BJ (cell line): ENCODE results near the gene SCAMP5. TPM values are rescaled to one million over a fixed set of nuclear protein-coding genes. Genes with fewer than 3 reads are reported as not detected.

ENCODE experiments used
- CTCF ChIA-PET: fragments of 350-600 bp; formaldehyde crosslinking; extraction: SDS; loops from one replicate; lab custom pipeline; 2021; ENCODE audit warnings: antibody characterized with exemption, inconsistent platforms; lab: Yijun Ruan, JAX
- POLR2A ChIA-PET: fragments of 300-600 bp; sonication (Branson Sonifier 250); formaldehyde crosslinking; extraction: SDS; loops from one replicate; lab custom pipeline; 2021; ENCODE audit warnings: antibody characterized with exemption; lab: Charles Lee
- DNase-seq: peaks from one replicate; pipeline ENCODE4 v3.0.0-alpha.2; 2011; ENCODE audit warnings: low read depth
- H3K27me3 ChIP-seq: 2 replicates; pipeline ENCODE4 v1.6.0; 2011; ENCODE audit warnings: low read length; ENCODE audit not compliant: control insufficient read depth, insufficient read depth
- H3K36me3 ChIP-seq: 2 replicates; pipeline ENCODE4 v1.5.1; 2011; ENCODE audit warnings: low read length; ENCODE audit not compliant: control insufficient read depth, insufficient read depth
- H3K4me3 ChIP-seq: 2 replicates; pipeline ENCODE4 v1.5.1; 2011; ENCODE audit warnings: low read depth, mild to moderate bottlenecking, control low read depth, low read length
- CTCF ChIP-seq: IDR thresholded peaks from 2 replicates; pipeline ENCODE4 v1.5.1; 2011; ENCODE audit warnings: low read depth, mild to moderate bottlenecking, control low read depth, inconsistent platforms, low read length, moderate library complexity; ENCODE audit not compliant: insufficient read depth
- polyA plus RNA-seq: library from polyadenylated mRNA; depleted of rRNA; stranded (reverse); fragments of >200 nt; gene quantifications from 2 replicates; pipeline ENCODE4 v1.2.3, GENCODE V29; 2011

Gene SCAMP5
- polyA plus RNA-seq, 1 experiment: 3.6 TPM

GRCh38 chr15:75032395-75032794, 37.0 kb downstream of the SCAMP5 start:
- no peak for DNase-seq
- H3K36me3 ChIP-seq: 0 out of 2 replicates have a peak, but pooled peaks cover 1% of the 10 kb centered on the region
- no peaks in the 10 kb centered on the region for H3K27me3 ChIP-seq
- TF ChIP-seq CTCF: no peak
- no peak overlapping the region for H3K4me3 ChIP-seq
- CTCF ChIA-PET: interaction anchor here (1.1 to 10.3 kb wide), 3 partner anchors 10 to 177 kb away, joined by 4 to 237 read pairs (median 19); partner anchors contain the start of gene C15orf39
- POLR2A ChIA-PET: no interaction called here

GRCh38 chr15:75033809-75034208, 38.4 kb downstream of the SCAMP5 start:
- CTCF ChIA-PET: interaction anchor here (1.0 to 5.6 kb wide), 4 partner anchors 9 to 170 kb away, joined by 3 to 40 read pairs (median 11); no protein-coding TSS in a partner anchor

DNA sequence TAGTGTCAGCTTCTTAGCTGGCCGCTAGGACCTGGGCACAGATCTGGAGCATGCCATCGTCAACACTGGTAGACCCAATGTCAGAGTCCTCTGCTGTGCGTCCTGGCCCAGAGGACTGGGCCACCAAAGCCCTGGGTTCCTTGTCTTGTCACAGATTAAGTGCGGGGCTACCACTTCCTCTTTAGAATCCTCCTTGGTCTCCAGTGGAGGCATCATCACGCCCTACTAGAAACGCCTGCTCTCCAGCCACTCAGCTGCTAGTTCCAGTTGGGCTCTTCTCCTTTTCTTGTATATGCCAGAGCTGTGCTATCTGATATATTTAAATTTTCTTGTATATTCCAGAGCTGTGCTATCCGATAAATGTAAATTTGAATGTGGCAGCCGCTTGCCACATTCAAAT, 39.3 kb downstream of the SCAMP5 start:
- DNase-seq: no peak
- no peaks in the 10 kb centered on the region for H3K36me3 ChIP-seq
- TF ChIP-seq CTCF: no peak
- CTCF ChIA-PET: interaction anchor here (1.0 to 5.6 kb wide), 4 partner anchors 8 to 169 kb away, joined by 3 to 40 read pairs (median 11); partner anchors contain the start of gene C15orf39
- H3K27me3 ChIP-seq: no peaks in the 10 kb centered on the region
- H3K4me3 ChIP-seq: no peak overlapping the region
- POLR2A ChIA-PET: no interaction called here

More at GRCh38 chr15:75033809-75034208, 38.4 kb downstream of the SCAMP5 start:
- Histone ChIP-seq H3K4me3 (no peak overlapping the region), H3K36me3 (no peaks in the 10 kb centered on the region), H3K27me3 (no peaks in the 10 kb centered on the region)
- TF ChIP-seq CTCF: no peak
- POLR2A ChIA-PET: no interaction called here
- no peak for DNase-seq

GRCh38 chr15:75036212-75036616, 40.9 kb downstream of the SCAMP5 start:
- H3K27me3 ChIP-seq: no peaks in the 10 kb centered on the region
- ChIA-PET CTCF (interaction anchor here (1.7 to 5.6 kb wide), 2 partner anchors 165 to 168 kb away, joined by 7 to 40 read pairs; partner anchors contain the start of gene C15orf39), POLR2A (no interaction called here)
- DNase-seq: no peak
- H3K4me3 ChIP-seq: no peak overlapping the region
- no peaks in the 10 kb centered on the region for H3K36me3 ChIP-seq
- TF ChIP-seq CTCF: no peak

- ChIA-PET POLR2A (no interaction called here), CTCF (interaction anchor here (0.6 to 5.6 kb wide), 6 partner anchors 8 to 172 kb away, joined by 3 to 40 read pairs (median 5); partner anchors contain the start of gene C15orf39)
- Histone ChIP-seq H3K36me3 (no peaks in the 10 kb centered on the region), H3K27me3 (no peaks in the 10 kb centered on the region), H3K4me3 (no peak overlapping the region)
- no peak for DNase-seq
- TF ChIP-seq CTCF: no peak
Measured at GRCh38 chr15:75037685-75038084, 42.3 kb downstream of the SCAMP5 start.
